ENCODE results near the gene FANCG.

The FANCG gene

DNA sequence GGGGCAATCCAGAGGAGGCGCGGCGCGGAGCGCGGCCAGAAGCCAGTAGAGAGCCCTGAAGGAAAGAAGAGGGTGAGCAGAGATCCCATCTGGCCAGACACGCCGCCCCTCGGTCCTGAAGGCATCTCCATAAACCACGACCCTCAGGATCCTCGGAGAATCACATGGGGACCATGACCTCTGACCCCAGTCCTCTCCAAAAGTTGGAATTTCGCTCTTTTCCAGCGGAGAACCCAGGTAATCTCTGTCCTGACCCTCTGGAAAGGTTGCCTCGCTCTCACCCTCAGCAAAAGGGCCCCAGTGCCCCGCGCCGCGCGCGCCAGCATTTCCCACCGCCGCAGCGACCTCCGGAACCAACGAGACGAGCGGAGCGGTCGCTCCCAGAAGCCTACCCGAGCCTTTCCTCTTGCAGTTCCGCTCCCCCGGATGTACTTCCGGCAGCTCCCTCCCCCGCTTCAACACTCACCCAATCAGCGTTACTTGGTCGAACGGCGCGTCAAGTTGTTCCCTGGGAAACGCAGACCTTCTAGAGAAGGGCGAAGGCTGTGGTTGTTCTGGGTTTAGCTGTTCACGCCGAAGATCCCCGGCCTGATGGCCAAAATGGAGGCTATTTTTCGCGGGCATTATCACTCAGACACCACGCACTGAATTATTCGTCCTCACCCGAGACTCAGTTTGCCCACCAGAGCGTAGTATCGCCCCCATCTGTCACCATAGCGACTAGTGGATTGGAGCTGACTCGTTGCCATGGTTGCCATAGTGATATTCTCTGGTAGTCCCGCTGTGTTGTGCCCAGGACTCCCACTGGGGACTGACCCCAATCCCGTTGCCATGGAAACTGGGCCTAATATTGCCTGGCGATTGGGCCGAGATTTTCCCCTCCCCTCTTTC is 23.3 kb upstream of the FANCG start, which contains the start of gene STOML2 (continued):
- TF ChIP-seq, protein P1, sequence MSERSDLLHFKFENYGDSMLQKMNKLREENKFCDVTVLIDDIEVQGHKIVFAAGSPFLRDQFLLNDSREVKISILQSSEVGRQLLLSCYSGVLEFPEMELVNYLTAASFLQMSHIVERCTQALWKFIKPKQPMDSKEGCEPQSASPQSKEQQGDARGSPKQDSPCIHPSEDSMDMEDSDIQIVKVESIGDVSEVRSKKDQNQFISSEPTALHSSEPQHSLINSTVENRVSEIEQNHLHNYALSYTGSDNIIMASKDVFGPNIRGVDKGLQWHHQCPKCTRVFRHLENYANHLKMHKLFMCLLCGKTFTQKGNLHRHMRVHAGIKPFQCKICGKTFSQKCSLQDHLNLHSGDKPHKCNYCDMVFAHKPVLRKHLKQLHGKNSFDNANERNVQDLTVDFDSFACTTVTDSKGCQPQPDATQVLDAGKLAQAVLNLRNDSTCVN (tag by site-specific recombination; optimal IDR thresholded peaks at IDR 0.05): peak; percentile 82
- TF ChIP-seq ZNF610 (tag by site-specific recombination; IDR thresholded peaks at IDR 0.05; ENCODE audit: borderline replicate concordance) (peak; percentile 86; the same call in 1 of the 2 replicates), OSR2 (tag by site-specific recombination; IDR thresholded peaks at IDR 0.05) (0 out of 2 replicates have a peak, but pooled peaks have one; percentile 34), ZNF701 (tag by site-specific recombination; IDR thresholded peaks at IDR 0.05) (no peak), ZNF692 (tag by site-specific recombination; IDR thresholded peaks at IDR 0.05) (peak; percentile 71), ZBTB21 (tag by site-specific recombination; IDR thresholded peaks at IDR 0.05) (peak; percentile 40; the same call in 1 of the 2 replicates), ZNF138 (tag by site-specific recombination; IDR thresholded peaks at IDR 0.05; ENCODE audit: borderline replicate concordance) (no peak), EGR2 (tag by site-specific recombination; IDR thresholded peaks at IDR 0.05; ENCODE audit: low read depth) (peak; percentile 6; the same call in 1 of the 2 replicates), KLF8 (tag by site-specific recombination; IDR thresholded peaks at IDR 0.05) (peak; percentile 67; the same call in 1 of the 2 replicates)

- Histone ChIP-seq H3K4me1 (ENCODE audit: control insufficient read depth, insufficient read depth, low read length) (no peaks in the 10 kb centered on the region), H3K4me3 (ENCODE audit: low read depth, low read length) (peak overlapping the region; percentile 83), H3K27ac (ENCODE audit: extremely low read depth, low read depth, low read length) (peak overlapping the region; percentile 66), H3K36me3 (ENCODE audit: control insufficient read depth in 2 of 2, insufficient read depth in 1 of 2, low read length in 2 of 2) (peaks cover 0 to 59% of the 10 kb centered on the region in 2 experiments; a peak in 1 of 3 replicates), H3K9me3 (ENCODE audit: control insufficient read depth, insufficient read depth, low read depth, low read length) (no peaks in the 10 kb centered on the region)
- POLR2A ChIA-PET: interaction anchor here (0.7 to 6.4 kb wide), 8 partner anchors 9 to 556 kb away, joined by 3 to 92 read pairs (median 18); partner anchors contain the start of genes ATOSB, CCDC107, FANCG and RMRP
- CTCF ChIA-PET: interaction anchor here (0.9 to 2.3 kb wide), 3 partner anchors 9 to 110 kb away, joined by 4 to 5 read pairs (median 5); no protein-coding TSS in a partner anchor
- TF ChIP-seq ZNF548 (tag by site-specific recombination; IDR thresholded peaks at IDR 0.05) (no peak), ZNF10 (tag by site-specific recombination; IDR thresholded peaks at IDR 0.05) (no peak), SALL2 (tag by site-specific recombination; IDR thresholded peaks at IDR 0.05; ENCODE audit: borderline replicate concordance) (no peak), ZNF121 (tag by site-specific recombination; IDR thresholded peaks at IDR 0.05) (no peak), ZFP41 (tag by site-specific recombination; IDR thresholded peaks at IDR 0.05; ENCODE audit: borderline replicate concordance) (no peak), KLF16 (tag by site-specific recombination; IDR thresholded peaks at IDR 0.05) (no peak), ZNF133 (tag by site-specific recombination; IDR thresholded peaks at IDR 0.05) (no peak), ZBTB7A (tag by site-specific recombination; IDR thresholded peaks at IDR 0.05; ENCODE audit: low read depth) (no peak), ZNF558 (tag by site-specific recombination; IDR thresholded peaks at IDR 0.05) (no peak), ZNF626 (tag by site-specific recombination; IDR thresholded peaks at IDR 0.05) (no peak), YY2 (tag by site-specific recombination; IDR thresholded peaks at IDR 0.05) (no peak), ZNF707 (tag by site-specific recombination; IDR thresholded peaks at IDR 0.05) (no peak), ZNF114 (tag by site-specific recombination; IDR thresholded peaks at IDR 0.05) (no peak)
- TF ChIP-seq, protein P2, sequence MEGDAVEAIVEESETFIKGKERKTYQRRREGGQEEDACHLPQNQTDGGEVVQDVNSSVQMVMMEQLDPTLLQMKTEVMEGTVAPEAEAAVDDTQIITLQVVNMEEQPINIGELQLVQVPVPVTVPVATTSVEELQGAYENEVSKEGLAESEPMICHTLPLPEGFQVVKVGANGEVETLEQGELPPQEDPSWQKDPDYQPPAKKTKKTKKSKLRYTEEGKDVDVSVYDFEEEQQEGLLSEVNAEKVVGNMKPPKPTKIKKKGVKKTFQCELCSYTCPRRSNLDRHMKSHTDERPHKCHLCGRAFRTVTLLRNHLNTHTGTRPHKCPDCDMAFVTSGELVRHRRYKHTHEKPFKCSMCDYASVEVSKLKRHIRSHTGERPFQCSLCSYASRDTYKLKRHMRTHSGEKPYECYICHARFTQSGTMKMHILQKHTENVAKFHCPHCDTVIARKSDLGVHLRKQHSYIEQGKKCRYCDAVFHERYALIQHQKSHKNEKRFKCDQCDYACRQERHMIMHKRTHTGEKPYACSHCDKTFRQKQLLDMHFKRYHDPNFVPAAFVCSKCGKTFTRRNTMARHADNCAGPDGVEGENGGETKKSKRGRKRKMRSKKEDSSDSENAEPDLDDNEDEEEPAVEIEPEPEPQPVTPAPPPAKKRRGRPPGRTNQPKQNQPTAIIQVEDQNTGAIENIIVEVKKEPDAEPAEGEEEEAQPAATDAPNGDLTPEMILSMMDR (tag by site-specific recombination; IDR thresholded peaks at IDR 0.05): no peak
- TF ChIP-seq, protein P3, sequence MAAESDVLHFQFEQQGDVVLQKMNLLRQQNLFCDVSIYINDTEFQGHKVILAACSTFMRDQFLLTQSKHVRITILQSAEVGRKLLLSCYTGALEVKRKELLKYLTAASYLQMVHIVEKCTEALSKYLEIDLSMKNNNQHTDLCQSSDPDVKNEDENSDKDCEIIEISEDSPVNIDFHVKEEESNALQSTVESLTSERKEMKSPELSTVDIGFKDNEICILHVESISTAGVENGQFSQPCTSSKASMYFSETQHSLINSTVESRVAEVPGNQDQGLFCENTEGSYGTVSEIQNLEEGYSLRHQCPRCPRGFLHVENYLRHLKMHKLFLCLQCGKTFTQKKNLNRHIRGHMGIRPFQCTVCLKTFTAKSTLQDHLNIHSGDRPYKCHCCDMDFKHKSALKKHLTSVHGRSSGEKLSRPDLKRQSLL (tag by site-specific recombination; IDR thresholded peaks at IDR 0.05): no peak
- TF ChIP-seq, protein P4, sequence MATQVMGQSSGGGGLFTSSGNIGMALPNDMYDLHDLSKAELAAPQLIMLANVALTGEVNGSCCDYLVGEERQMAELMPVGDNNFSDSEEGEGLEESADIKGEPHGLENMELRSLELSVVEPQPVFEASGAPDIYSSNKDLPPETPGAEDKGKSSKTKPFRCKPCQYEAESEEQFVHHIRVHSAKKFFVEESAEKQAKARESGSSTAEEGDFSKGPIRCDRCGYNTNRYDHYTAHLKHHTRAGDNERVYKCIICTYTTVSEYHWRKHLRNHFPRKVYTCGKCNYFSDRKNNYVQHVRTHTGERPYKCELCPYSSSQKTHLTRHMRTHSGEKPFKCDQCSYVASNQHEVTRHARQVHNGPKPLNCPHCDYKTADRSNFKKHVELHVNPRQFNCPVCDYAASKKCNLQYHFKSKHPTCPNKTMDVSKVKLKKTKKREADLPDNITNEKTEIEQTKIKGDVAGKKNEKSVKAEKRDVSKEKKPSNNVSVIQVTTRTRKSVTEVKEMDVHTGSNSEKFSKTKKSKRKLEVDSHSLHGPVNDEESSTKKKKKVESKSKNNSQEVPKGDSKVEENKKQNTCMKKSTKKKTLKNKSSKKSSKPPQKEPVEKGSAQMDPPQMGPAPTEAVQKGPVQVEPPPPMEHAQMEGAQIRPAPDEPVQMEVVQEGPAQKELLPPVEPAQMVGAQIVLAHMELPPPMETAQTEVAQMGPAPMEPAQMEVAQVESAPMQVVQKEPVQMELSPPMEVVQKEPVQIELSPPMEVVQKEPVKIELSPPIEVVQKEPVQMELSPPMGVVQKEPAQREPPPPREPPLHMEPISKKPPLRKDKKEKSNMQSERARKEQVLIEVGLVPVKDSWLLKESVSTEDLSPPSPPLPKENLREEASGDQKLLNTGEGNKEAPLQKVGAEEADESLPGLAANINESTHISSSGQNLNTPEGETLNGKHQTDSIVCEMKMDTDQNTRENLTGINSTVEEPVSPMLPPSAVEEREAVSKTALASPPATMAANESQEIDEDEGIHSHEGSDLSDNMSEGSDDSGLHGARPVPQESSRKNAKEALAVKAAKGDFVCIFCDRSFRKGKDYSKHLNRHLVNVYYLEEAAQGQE (tag by site-specific recombination; IDR thresholded peaks at IDR 0.05): no peak
These were observed 22.7 kb upstream of the FANCG start for GRCh38 chr9:35102465-35102768.

All from HEK293 (cell line).